Stimulated activated CD4-positive, alpha-beta T cell treated with anti-CD3 and anti-CD28 coated beads, Interleukin-4, amount 100 ng/mL, for 48 hours (primary cell): ENCODE data around the gene PAEP.
"Not testable (repeated sequence)": the region's sequence is repeated elsewhere in the genome, so short reads cannot be mapped to it uniquely, and the experiment has no call there.

Experiments
- DNase-seq, 2 donors: peaks; one replicate each; pipeline ENCODE4 v3.0.0-alpha.2; 2020; ENCODE audit warnings: low read depth in 2 of 2

Gene PAEP

DNA sequence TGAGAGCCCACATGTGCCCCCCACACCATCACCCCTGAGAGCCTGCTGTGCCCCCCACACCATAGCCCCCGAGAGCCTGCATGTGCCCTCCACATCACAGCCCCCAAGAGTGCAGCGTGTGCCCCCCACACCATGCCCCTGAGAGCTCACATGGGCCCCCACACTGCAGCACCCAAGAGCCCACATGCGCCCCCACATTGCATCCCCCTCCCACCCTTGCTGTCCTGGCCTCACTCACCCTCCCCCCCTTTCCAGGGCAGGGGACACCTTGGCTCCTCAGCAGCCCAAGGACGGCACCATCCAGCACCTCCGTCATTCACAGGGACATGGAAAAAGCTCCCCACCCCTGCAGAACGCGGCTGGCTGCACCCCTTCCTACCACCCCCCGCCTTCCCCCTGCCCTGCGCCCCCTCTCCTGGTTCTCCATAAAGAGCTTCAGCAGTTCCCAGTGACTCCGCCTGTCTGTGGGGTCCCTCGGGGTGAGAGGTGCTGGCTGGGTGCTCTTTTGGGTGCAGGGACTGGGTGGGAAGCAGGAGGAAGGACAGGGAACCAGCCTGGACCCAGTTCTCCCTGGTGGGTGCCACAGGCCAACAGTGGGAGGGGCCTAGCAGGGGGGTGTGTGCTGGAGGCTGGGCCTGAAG, 35.3 kb upstream of the PAEP start:
- DNase-seq = no peak

DNA sequence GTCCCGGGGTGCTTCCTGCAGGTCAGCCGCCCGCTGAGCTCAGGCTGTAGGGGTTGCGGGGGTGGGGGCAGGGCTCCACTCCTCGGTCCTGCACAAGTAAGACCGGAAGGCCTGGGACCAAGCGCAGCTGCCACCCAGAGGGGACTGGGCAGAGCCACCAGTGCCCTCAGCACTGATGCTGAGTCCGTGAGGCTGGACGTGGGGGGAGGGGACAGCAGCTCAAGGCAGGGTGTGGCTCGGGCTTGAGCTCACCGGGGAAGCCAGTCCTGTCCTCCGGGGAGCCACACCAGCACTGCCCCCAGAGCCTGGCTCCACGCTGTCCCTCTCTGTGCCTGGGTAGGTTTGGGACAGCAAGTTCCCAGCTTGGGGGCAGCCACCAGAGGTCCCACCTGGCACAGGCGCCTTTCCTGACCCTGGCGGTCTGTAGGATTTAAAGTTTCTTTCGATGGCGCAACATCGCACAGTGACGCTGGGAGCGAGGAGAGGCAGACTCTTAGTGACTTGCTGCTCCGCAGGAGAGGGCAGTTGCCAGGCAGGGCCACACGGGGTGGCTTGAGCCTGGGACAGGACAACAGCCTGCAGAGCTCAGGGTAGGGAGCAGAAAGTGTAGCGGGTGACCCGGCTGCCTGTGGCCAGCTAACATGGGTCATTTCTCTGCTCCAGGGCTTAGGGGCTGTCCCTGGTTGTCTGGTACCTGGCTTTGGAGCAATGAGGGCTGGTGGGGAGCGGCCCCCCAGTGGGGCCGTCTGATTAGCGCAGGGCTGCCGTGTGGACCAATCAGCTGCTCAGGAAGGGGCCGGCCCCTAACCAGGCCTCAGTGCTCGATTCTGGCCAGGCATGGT, 34.6 kb upstream of the PAEP start:
- DNase-seq = no peak

- DNase-seq = not testable (repeated sequence)
Measured at GRCh38 chr9:135528842-135529435, 32.6 kb upstream of the PAEP start.

DNA sequence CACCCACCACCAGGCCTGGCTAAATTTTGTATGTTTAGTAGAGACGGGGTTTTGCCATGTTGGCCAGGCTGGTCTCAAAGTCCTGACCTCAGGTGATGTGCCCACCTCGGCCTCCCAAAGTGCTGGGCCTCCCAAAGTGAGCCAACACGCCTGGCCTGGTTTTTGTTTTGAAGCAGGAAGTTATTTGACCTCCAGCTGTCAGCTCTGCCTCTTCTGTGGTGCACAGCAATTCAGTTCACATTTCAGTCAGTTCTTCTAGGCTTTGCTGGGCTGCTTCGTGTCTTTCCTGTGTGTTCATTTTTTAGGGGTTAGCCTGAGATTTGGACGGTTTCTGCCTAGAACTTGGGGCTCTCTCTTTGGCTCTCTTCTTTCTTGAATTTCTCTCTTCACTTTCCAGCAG, 31.4 kb upstream of the PAEP start:
- no peak for DNase-seq

GRCh38 chr9:135531096-135531495, 30.5 kb upstream of the PAEP start:
- DNase-seq = no peak

DNA sequence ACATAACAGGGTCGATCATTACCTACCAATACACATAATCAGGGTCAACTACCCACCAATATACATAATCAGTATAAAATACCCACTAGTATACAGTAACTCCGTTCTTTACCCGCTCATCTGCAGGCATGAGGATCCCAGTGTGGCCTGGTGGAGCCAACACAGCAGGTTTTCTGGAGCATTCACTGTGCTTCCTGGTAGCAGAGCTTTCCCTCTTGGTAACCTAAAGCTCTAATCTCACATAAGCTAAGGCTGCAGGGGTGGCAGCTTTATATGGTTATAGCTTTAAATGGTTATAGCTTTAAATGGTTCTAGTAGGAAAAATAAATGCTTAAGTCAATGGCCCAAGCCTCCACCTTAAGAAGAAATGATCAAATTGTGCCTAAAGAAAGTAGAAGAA, 28.4 kb upstream of the PAEP start:
- DNase-seq = no peak

GRCh38 chr9:135533674-135534073, 27.9 kb upstream of the PAEP start:
- no peak for DNase-seq

GRCh38 chr9:135534192-135534711, 27.3 kb upstream of the PAEP start:
- DNase-seq = not testable (repeated sequence)

GRCh38 chr9:135534826-135535225, 26.7 kb upstream of the PAEP start:
- not testable (repeated sequence) for DNase-seq

DNA sequence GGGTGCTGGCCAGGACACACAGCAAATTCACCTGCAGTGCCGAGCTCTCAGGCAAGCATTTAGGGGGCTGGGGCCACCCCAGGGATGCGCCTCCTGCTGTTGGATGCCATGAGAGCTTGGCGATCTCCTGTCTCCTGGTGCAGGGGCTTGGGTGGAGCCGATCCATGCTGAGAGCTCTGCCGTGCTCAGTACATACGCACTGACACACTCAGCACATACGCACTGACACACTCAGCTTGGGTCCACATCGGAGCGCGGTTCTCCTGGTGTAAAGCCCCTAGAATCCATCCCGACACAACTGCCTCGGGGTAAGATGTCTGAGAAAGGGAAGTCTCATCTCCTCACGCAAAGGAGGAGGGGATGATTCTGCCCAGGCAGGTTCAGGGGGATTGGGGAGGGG, 25.9 kb upstream of the PAEP start:
- not testable (repeated sequence) for DNase-seq

DNA sequence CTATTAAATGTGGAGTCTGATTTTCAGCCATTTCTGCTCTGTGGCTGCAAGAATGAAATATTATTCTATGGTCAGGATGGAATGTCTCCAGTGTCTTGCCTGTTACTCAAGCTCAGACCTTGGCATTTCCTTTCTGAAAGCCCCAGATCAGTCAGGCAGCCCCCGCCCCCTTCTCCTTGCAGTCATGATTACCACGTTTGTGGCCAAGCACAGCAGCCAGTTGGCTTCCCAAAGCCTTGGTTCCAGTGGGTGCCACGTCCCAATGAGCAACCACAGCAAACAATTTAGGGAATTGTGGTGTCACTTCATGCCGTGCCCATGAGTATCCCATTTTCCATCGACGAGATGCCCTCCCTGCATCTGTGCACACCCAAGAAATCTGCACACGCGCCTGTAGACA, 25.3 kb upstream of the PAEP start:
- DNase-seq = no peak

- DNase-seq = not testable (repeated sequence)
Measured at GRCh38 chr9:135543262-135543894, 18.2 kb upstream of the PAEP start.

- DNase-seq = no peak
Measured at GRCh38 chr9:135544981-135545635, 16.4 kb upstream of the PAEP start.

GRCh38 chr9:135545646-135546176, 15.8 kb upstream of the PAEP start, which contains the start of gene OBP2A:
Gene OBP2A, plus strand, starts transcription at chr9:135546126. Its CDS starts 55 bp downstream, at chr9:135546181.
- DNase-seq = not testable (repeated sequence)

DNA sequence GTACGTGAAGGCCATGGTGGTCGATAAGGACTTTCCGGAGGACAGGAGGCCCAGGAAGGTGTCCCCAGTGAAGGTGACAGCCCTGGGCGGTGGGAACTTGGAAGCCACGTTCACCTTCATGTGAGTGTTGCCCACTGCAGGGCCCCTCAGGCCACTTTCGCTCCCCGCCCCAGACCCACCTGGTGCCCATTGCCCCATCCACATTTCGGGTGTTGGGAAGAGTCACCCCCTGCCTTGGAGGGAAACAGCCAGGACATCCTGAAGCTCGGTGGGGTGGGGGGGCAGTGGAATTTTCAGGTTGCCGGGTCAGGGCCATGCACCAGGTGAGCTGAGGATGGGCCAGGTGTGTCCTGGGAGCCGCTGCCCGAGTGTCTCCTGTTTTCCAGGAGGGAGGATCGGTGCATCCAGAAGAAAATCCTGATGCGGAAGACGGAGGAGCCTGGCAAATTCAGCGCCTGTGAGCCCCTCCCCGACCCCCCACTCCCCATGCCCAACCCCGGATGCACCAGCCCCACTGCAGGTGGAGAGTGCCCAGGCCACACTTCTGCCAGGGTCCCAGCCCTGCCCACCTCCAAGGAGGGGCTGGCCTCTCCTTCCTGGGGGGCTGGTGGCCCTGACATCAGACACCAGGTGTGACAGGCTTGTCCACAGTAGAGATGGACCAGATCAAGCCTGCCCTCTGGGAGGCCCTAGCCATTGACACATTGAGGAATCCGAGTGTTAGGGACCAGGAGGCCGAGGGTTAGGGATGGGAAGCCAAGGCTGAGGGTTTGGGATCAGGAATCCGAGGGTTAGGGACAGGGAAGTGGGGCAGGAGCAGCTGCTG, 14.6 kb upstream of the PAEP start:
- DNase-seq = not testable (repeated sequence)

DNA sequence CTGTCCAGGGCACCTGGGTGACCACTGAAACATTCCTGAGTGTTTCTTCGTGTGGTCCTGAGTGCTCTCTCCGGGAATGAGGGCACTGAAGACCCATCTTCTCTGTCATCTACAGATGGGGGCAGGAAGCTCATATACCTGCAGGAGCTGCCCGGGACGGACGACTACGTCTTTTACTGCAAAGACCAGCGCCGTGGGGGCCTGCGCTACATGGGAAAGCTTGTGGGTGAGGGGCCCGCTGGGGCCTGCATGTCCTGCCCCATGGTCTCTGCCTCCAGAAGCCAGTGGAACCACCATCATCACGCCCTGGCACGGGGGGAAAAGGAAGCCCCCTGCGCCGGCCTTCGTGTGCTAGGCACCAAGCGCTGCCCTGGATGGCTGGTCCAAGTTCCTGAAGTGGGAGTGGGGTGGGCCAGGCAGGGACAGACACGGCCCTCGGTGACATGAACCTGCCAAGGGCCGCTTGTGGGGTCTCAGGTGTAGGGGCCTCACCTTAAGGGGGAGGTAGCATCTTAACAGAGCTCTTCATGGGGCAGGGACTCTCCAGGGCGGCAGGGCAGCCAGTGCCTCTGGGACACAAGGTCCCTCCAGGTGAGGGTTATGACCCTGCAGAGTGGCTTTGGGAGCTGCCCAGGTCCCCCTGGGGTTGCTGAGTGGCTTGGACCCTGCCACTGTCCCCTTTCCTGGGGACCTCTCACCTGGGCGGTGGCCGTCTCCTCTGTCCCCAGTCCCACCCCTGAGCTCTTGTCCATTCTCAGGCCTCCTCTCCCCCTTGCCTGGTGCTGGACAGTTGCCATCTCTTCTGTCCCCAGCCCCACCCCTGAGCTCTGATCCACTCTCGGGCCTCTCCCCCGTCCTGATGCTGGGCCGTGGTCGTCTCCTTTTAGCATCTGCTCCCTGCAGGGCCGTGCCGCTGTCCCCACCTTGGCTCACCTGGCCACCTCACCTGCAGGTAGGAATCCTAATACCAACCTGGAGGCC, 13.5 kb upstream of the PAEP start:
- no peak for DNase-seq

- not testable (repeated sequence) for DNase-seq
Measured at GRCh38 chr9:135549478-135550343, 11.8 kb upstream of the PAEP start.

GRCh38 chr9:135550344-135550918, 11.1 kb upstream of the PAEP start:
- no peak for DNase-seq
